ENCODE measurements around the gene KRT74.

Gene KRT74

GRCh38 chr12:52580496-52580895 lies 6.9 kb upstream of the KRT74 start:
- TF ChIP-seq CTCF (IDR thresholded peaks at IDR 0.05; ENCODE audit: control extremely low read depth, extremely low read depth, low read depth, missing control alignments): no peak
- DNase-seq (ENCODE audit: extremely low spot score): no peak
- ChIA-PET CTCF (interaction anchor here (1.2 to 1.7 kb wide), 3 partner anchors 9 to 400 kb away, joined by 4 to 5 read pairs (median 4); no protein-coding TSS in a partner anchor), POLR2A (no interaction called here)

GRCh38 chr12:52579468-52580465 lies 6.1 kb upstream of the KRT74 start:
- TF ChIP-seq CTCF (IDR thresholded peaks at IDR 0.05; ENCODE audit: control extremely low read depth, extremely low read depth, low read depth, missing control alignments): no peak
- POLR2A ChIA-PET: no interaction called here
- no peak for DNase-seq (ENCODE audit: extremely low spot score)
- CTCF ChIA-PET: interaction anchor here (0.7 to 1.7 kb wide), 4 partner anchors 9 to 401 kb away, joined by 3 to 5 read pairs (median 4); no protein-coding TSS in a partner anchor

- ChIA-PET POLR2A (no interaction called here), CTCF (interaction anchor here (1.0 to 1.3 kb wide), 3 partner anchors 9 to 307 kb away, joined by 3 to 4 read pairs (median 4); no protein-coding TSS in a partner anchor)
- no peak for DNase-seq (ENCODE audit: extremely low spot score)
- no peak for TF ChIP-seq CTCF (IDR thresholded peaks at IDR 0.05; ENCODE audit: control extremely low read depth, extremely low read depth, low read depth, missing control alignments)
These were observed 4.8 kb upstream of the KRT74 start for GRCh38 chr12:52578469-52578868.

- POLR2A ChIA-PET: no interaction called here
- TF ChIP-seq CTCF (IDR thresholded peaks at IDR 0.05; ENCODE audit: control extremely low read depth, extremely low read depth, low read depth, missing control alignments): no peak
- CTCF ChIA-PET: no interaction called here
- DNase-seq (ENCODE audit: extremely low spot score): no peak
These were observed 3.7 kb upstream of the KRT74 start for GRCh38 chr12:52577316-52577715.

GRCh38 chr12:52575948-52576347 lies 2.3 kb upstream of the KRT74 start:
- CTCF ChIA-PET: no interaction called here
- no peak for DNase-seq (ENCODE audit: extremely low spot score)
- POLR2A ChIA-PET: no interaction called here
- no peak for TF ChIP-seq CTCF (IDR thresholded peaks at IDR 0.05; ENCODE audit: control extremely low read depth, extremely low read depth, low read depth, missing control alignments)

- CTCF ChIA-PET: interaction anchor here (3.0 kb wide), 1 partner anchor 15 kb away, joined by 7 read pairs; no protein-coding TSS in a partner anchor
- TF ChIP-seq CTCF (IDR thresholded peaks at IDR 0.05; ENCODE audit: control extremely low read depth, extremely low read depth, low read depth, missing control alignments): no peak
- no peak for DNase-seq (ENCODE audit: extremely low spot score)
- POLR2A ChIA-PET: no interaction called here
These were observed 1.6 kb upstream of the KRT74 start for GRCh38 chr12:52575256-52575655.

Data from GM10248 (cell line).